Endodermal cell (in vitro differentiated cells): ENCODE measurements around the gene PSAT1. TPM values are rescaled to one million over a fixed set of nuclear protein-coding genes. Genes with fewer than 3 reads are reported as not detected.

Experiments
- DNase-seq: peaks from one replicate; pipeline ENCODE4 v3.0.0-alpha.2; 2017
- H3K27ac ChIP-seq: 2 replicates; pipeline ENCODE4 v1.5.1; 2013; ENCODE audit warnings: mild to moderate bottlenecking, low read depth, low read length, moderate library complexity
- H3K27me3 ChIP-seq: 2 replicates; pipeline ENCODE4 v1.6.1; 2013; ENCODE audit warnings: mild to moderate bottlenecking, low read length, moderate library complexity; ENCODE audit not compliant: insufficient read depth, control insufficient read depth, poor library complexity, severe bottlenecking
- H3K36me3 ChIP-seq: 2 replicates; pipeline ENCODE4 v1.7.0; 2013; ENCODE audit warnings: mild to moderate bottlenecking, low read length, moderate library complexity; ENCODE audit not compliant: control insufficient read depth, insufficient read depth
- H3K4me1 ChIP-seq: one replicate; pipeline ENCODE4 v1.7.0; 2013; ENCODE audit warnings: low read length; ENCODE audit not compliant: control insufficient read depth, insufficient read depth
- H3K4me3 ChIP-seq: 2 replicates; pipeline ENCODE4 v1.5.1; 2013; ENCODE audit warnings: mild to moderate bottlenecking, low read length, moderate library complexity
- H3K9ac ChIP-seq: 2 replicates; pipeline ENCODE4 v1.6.1; 2013; ENCODE audit warnings: mild to moderate bottlenecking, low read length, moderate library complexity; ENCODE audit not compliant: poor library complexity, severe bottlenecking; ENCODE audit errors: extremely low read depth
- H3K9me3 ChIP-seq: 2 replicates; pipeline ENCODE4 v1.6.1; 2013; ENCODE audit warnings: mild to moderate bottlenecking, low read length, moderate library complexity; ENCODE audit not compliant: control insufficient read depth
- H3K27ac Mint-ChIP-seq: 2 replicates; pipeline ENCODE4 v1.8.0; 2020; ENCODE audit warnings: mixed read lengths
- H3K27me3 Mint-ChIP-seq: 2 replicates; pipeline ENCODE4 v1.8.0; 2021; ENCODE audit warnings: mild to moderate bottlenecking, mixed read lengths; ENCODE audit not compliant: insufficient read depth
- H3K36me3 Mint-ChIP-seq: 2 replicates; pipeline ENCODE4 v1.8.0; 2020; ENCODE audit warnings: low read depth, mixed read lengths
- H3K4me1 Mint-ChIP-seq: 2 replicates; pipeline ENCODE4 v1.8.0; 2020; ENCODE audit warnings: mixed read lengths
- H3K4me3 Mint-ChIP-seq: 2 replicates; pipeline ENCODE4 v1.8.0; 2020; ENCODE audit warnings: mild to moderate bottlenecking, moderate library complexity, mixed read lengths
- H3K9me3 Mint-ChIP-seq: 2 replicates; pipeline ENCODE4 v1.8.0; 2020; ENCODE audit warnings: mild to moderate bottlenecking, mixed read lengths
- CTCF ChIP-seq: fragments of 200-600 bp; sonication (generic); conservative IDR thresholded peaks from 2 replicates; pipeline ENCODE4 v1.5.0; 2021; ENCODE audit warnings: antibody characterized with exemption, mild to moderate bottlenecking
- WGBS, 2 experiments: methylation state at CpG; one replicate each; pipeline versions ENCODE4 v1.1.5 to v1.1.7; 2013; ENCODE audit warnings: missing lambda C conversion rate in 2 of 2, mixed read lengths in 1 of 2; ENCODE audit not compliant: insufficient coverage in 1 of 2, insufficient read length in 1 of 2; 5-methylcytosine and 5-hydroxymethylcytosine counted together
- total RNA-seq, 2 donors: library from RNA; stranded (reverse); fragmentation: NEBNext Ultra II Directional in 1 of 2; extraction: Animal tissue kit (Norgen Biotek cat#: 25700) in 1 of 2; gene quantifications; 2 replicates in 1 of 2; 3 replicates in 1 of 2; pipeline ENCODE4 v1.2.1, GENCODE V29; 2021

Gene PSAT1
- total RNA-seq, 2 donors from 2014 or later, result 64.4 to 75.7 TPM

- Histone ChIP-seq H3K4me1 (no peaks in the 10 kb centered on the region), H3K9ac (no peak overlapping the region), H3K36me3 (peaks cover 44% of the 10 kb centered on the region), H3K9me3 (no peaks in the 10 kb centered on the region), H3K4me3 (no peak overlapping the region), H3K27ac (no peak overlapping the region), H3K27me3 (no peaks in the 10 kb centered on the region)
- no peaks in the 10 kb centered on the region for H3K27me3 Mint-ChIP-seq
- H3K4me3 Mint-ChIP-seq, result no peak overlapping the region
- H3K36me3 Mint-ChIP-seq, result peaks cover 66% of the 10 kb centered on the region
- peak; percentile 41 for DNase-seq
- WGBS, 2 experiments, result 92 to 95% methylated on average over 5 of the region's 5 CpGs
- TF ChIP-seq CTCF, result no peak
- H3K27ac Mint-ChIP-seq, result peak overlapping the region; percentile 88
- no peaks in the 10 kb centered on the region for H3K9me3 Mint-ChIP-seq
- peaks cover 9% of the 10 kb centered on the region for H3K4me1 Mint-ChIP-seq
These were observed 17.6 kb downstream of the PSAT1 start for GRCh38 chr9:78314550-78314949.

- WGBS, 2 experiments, result 94 to 95% methylated on average over 3 to 8 of the region's 8 CpGs
These were observed 18.3 kb downstream of the PSAT1 start for GRCh38 chr9:78314953-78315870.

More at GRCh38 chr9:78314953-78315870, 18.3 kb downstream of the PSAT1 start:
- Mint-ChIP-seq H3K36me3 (peaks cover 66% of the 10 kb centered on the region), H3K4me3 (no peak overlapping the region), H3K4me1 (peaks cover 9% of the 10 kb centered on the region), H3K27ac (peak overlapping the region; percentile 88), H3K27me3 (no peaks in the 10 kb centered on the region), H3K9me3 (no peaks in the 10 kb centered on the region)
- no peaks in the 10 kb centered on the region for H3K9me3 ChIP-seq
- H3K4me3 ChIP-seq, result no peak overlapping the region
- no peak overlapping the region for H3K9ac ChIP-seq
- peak; percentile 40 for DNase-seq
- TF ChIP-seq CTCF, result no peak
- no peaks in the 10 kb centered on the region for H3K4me1 ChIP-seq
- no peak overlapping the region for H3K27ac ChIP-seq
- H3K27me3 ChIP-seq, result no peaks in the 10 kb centered on the region
- peaks cover 47% of the 10 kb centered on the region for H3K36me3 ChIP-seq
